Astrocyte (in vitro differentiated cells and primary cell): ENCODE measurements around the gene PPFIA1. TPM values are rescaled to one million over a fixed set of nuclear protein-coding genes. Genes with fewer than 3 reads are reported as not detected.

Source experiments
- DNase-seq: peaks from one replicate; pipeline ENCODE4 v3.0.0-alpha.2; 2010; ENCODE audit warnings: low read depth
- FAIRE-seq: peaks from 2 replicates; lab custom pipeline; 2011; peaks lifted over from hg19 to GRCh38; lab: Jason Lieb, UNC
- H2AFZ ChIP-seq: 2 replicates; pipeline ENCODE4 v1.6.0; 2012; ENCODE audit warnings: low read depth, low read length, inconsistent platforms
- H3K27ac ChIP-seq: 2 replicates; pipeline ENCODE4 v1.5.1; 2011; ENCODE audit warnings: low read depth, low read length, inconsistent platforms
- H3K27me3 ChIP-seq: 2 replicates; pipeline ENCODE4 v1.6.0; 2011; ENCODE audit warnings: low read length, inconsistent platforms; ENCODE audit not compliant: insufficient read depth
- H3K36me3 ChIP-seq: 2 replicates; pipeline ENCODE4 v1.5.1; 2011; ENCODE audit warnings: low read length, inconsistent platforms; ENCODE audit not compliant: insufficient read depth
- H3K4me1 ChIP-seq: 2 replicates; pipeline ENCODE4 v1.5.1; 2011; ENCODE audit warnings: low read length, inconsistent platforms; ENCODE audit not compliant: insufficient read depth
- H3K4me2 ChIP-seq: 2 replicates; pipeline ENCODE4 v1.6.0; 2012; ENCODE audit warnings: low read length, inconsistent platforms
- H3K4me3 ChIP-seq: 2 replicates; pipeline ENCODE4 v1.5.1; 2011; ENCODE audit warnings: low read depth, mild to moderate bottlenecking, low read length, inconsistent platforms; ENCODE audit not compliant: insufficient read depth
- H3K79me2 ChIP-seq: 2 replicates; pipeline ENCODE4 v1.6.0; 2012; ENCODE audit warnings: mild to moderate bottlenecking, low read length, inconsistent platforms; ENCODE audit not compliant: insufficient read depth
- H3K9ac ChIP-seq: 2 replicates; pipeline ENCODE4 v1.6.0; 2012; ENCODE audit warnings: mild to moderate bottlenecking, low read length, inconsistent platforms
- H3K9me3 ChIP-seq: 2 replicates; pipeline ENCODE4 v1.5.1; 2012; ENCODE audit warnings: low read depth, mild to moderate bottlenecking, low read length, inconsistent platforms; ENCODE audit not compliant: insufficient read depth
- H4K20me1 ChIP-seq: 2 replicates; pipeline ENCODE4 v1.6.0; 2012; ENCODE audit warnings: low read length, inconsistent platforms; ENCODE audit not compliant: insufficient read depth
- H3K27ac Mint-ChIP-seq: one replicate; pipeline ENCODE4 v1.8.0; 2021; ENCODE audit warnings: mild to moderate bottlenecking, mixed read lengths; ENCODE audit not compliant: unreplicated experiment
- H3K27me3 Mint-ChIP-seq: one replicate; pipeline ENCODE4 v1.8.0; 2021; ENCODE audit warnings: low read depth, mixed read lengths; ENCODE audit not compliant: unreplicated experiment
- H3K36me3 Mint-ChIP-seq: one replicate; pipeline ENCODE4 v1.8.0; 2021; ENCODE audit warnings: low read depth, mixed read lengths; ENCODE audit not compliant: unreplicated experiment
- H3K4me1 Mint-ChIP-seq: one replicate; pipeline ENCODE4 v1.8.0; 2021; ENCODE audit warnings: low read depth, mixed read lengths; ENCODE audit not compliant: unreplicated experiment
- H3K4me3 Mint-ChIP-seq: one replicate; pipeline ENCODE4 v1.8.0; 2021; ENCODE audit warnings: mild to moderate bottlenecking, moderate library complexity, mixed read lengths; ENCODE audit not compliant: unreplicated experiment
- H3K9me3 Mint-ChIP-seq: one replicate; pipeline ENCODE4 v1.8.0; 2021; ENCODE audit warnings: mild to moderate bottlenecking, mixed read lengths; ENCODE audit not compliant: unreplicated experiment
- EZH2 ChIP-seq: IDR thresholded peaks from 2 replicates; pipeline ENCODE4 v1.6.1; 2012; ENCODE audit warnings: mild to moderate bottlenecking, low read length, inconsistent platforms; ENCODE audit not compliant: insufficient read depth
- total RNA-seq: library from RNA; stranded (reverse); gene quantifications from 2 replicates; pipeline ENCODE4 v1.2.1, GENCODE V29; 2021
- TF ChIP-seq, protein P1 (sequence below): IDR thresholded peaks from 2 replicates; pipeline ENCODE4 v1.5.1; 2011; ENCODE audit warnings: low read depth, mild to moderate bottlenecking, inconsistent platforms, low read length, moderate library complexity; ENCODE audit not compliant: insufficient read depth

The PPFIA1 gene
- total RNA-seq, 1 donor from 2014 or later, result 54.7 TPM

DNA sequence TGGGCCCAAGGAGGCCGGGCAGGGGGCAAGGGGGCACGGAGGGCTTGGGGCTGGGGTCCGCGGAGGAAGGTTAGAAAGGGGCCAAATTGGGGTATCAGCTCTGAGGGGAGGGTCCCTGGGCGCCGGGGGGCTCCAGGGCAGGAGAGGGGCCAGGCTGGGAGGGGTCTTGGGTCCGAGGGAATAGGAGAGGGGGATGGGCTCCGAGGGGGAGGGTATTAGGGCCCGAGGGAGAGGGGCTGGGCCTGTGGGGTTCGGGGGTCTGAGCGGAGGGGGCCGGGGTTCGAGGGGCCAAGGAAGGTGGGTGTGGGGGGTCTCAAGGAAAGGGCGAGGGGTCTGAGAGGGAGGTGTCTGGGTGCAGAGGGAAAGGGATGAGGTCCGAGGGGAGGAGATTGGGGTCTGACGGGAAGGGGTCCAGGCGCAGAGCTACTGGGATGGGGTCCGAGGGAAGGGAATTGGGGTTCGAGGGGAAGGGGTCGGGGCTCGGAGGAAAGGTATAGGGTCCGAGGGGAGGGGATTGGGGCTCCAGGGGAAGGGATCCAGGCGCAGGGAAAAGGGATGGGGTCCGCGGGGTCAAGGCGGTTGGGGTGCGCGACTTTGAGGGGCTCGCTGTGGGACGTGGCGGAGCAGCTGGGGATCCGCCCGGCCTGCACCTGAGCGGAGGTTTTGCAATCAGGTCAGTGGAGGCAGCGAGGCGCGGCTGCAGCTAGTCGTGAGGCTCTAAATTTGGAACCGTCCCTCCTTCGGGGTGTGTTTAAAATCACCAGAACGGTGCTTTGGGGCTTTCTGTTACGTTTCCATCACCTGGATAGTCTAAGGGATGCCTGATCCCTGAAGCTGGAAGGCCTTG, 128.6 kb downstream of the PPFIA1 start:
- Histone ChIP-seq H3K9ac (peak overlapping the region; percentile 90), H4K20me1 (peaks cover 45% of the 10 kb centered on the region), H3K4me3 (peak overlapping the region; percentile 93), H3K36me3 (peaks cover 4% of the 10 kb centered on the region), H3K27me3 (no peaks in the 10 kb centered on the region), H3K79me2 (peaks cover 84% of the 10 kb centered on the region), H2AFZ (no peak overlapping the region), H3K9me3 (no peaks in the 10 kb centered on the region), H3K4me1 (peaks cover 24% of the 10 kb centered on the region), H3K4me2 (peak overlapping the region; percentile 99), H3K27ac (peak overlapping the region; percentile 89)
- no peak for FAIRE-seq
- H3K36me3 Mint-ChIP-seq, result peaks cover 3% of the 10 kb centered on the region
- no peaks in the 10 kb centered on the region for H3K27me3 Mint-ChIP-seq
- H3K4me3 Mint-ChIP-seq, result peak overlapping the region; percentile 86
- H3K4me1 Mint-ChIP-seq, result peaks cover 20% of the 10 kb centered on the region
- TF ChIP-seq, protein P1, sequence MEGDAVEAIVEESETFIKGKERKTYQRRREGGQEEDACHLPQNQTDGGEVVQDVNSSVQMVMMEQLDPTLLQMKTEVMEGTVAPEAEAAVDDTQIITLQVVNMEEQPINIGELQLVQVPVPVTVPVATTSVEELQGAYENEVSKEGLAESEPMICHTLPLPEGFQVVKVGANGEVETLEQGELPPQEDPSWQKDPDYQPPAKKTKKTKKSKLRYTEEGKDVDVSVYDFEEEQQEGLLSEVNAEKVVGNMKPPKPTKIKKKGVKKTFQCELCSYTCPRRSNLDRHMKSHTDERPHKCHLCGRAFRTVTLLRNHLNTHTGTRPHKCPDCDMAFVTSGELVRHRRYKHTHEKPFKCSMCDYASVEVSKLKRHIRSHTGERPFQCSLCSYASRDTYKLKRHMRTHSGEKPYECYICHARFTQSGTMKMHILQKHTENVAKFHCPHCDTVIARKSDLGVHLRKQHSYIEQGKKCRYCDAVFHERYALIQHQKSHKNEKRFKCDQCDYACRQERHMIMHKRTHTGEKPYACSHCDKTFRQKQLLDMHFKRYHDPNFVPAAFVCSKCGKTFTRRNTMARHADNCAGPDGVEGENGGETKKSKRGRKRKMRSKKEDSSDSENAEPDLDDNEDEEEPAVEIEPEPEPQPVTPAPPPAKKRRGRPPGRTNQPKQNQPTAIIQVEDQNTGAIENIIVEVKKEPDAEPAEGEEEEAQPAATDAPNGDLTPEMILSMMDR, result no peak
- no peak for TF ChIP-seq EZH2
- peak overlapping the region; percentile 93 for H3K27ac Mint-ChIP-seq
- H3K9me3 Mint-ChIP-seq, result no peaks in the 10 kb centered on the region
- no peak for DNase-seq

- no peaks in the 10 kb centered on the region for H3K27me3 ChIP-seq
- H3K27ac ChIP-seq, result peak overlapping the region; percentile 89
- Mint-ChIP-seq H3K4me3 (peak overlapping the region; percentile 86), H3K36me3 (peaks cover 3% of the 10 kb centered on the region), H3K27ac (peak overlapping the region; percentile 93), H3K27me3 (no peaks in the 10 kb centered on the region), H3K9me3 (no peaks in the 10 kb centered on the region), H3K4me1 (peaks cover 22% of the 10 kb centered on the region)
- TF ChIP-seq, protein P1, result no peak
- DNase-seq (peak; percentile 93), FAIRE-seq (no peak)
- H3K4me3 ChIP-seq, result peak overlapping the region; percentile 93
- H3K4me2 ChIP-seq, result peak overlapping the region; percentile 99
- peaks cover 87% of the 10 kb centered on the region for H3K79me2 ChIP-seq
- H3K9ac ChIP-seq, result peak overlapping the region; percentile 90
- peaks cover 24% of the 10 kb centered on the region for H3K4me1 ChIP-seq
- H3K9me3 ChIP-seq, result no peaks in the 10 kb centered on the region
- H2AFZ ChIP-seq, result no peak overlapping the region
- peaks cover 4% of the 10 kb centered on the region for H3K36me3 ChIP-seq
- peaks cover 52% of the 10 kb centered on the region for H4K20me1 ChIP-seq
Measured at GRCh38 chr11:70399681-70400112, 129.2 kb downstream of the PPFIA1 start.

GRCh38 chr11:70400643-70401042, 130.2 kb downstream of the PPFIA1 start:
- H3K36me3 Mint-ChIP-seq, result peaks cover 3% of the 10 kb centered on the region
- H2AFZ ChIP-seq, result no peak overlapping the region
- H3K27ac Mint-ChIP-seq, result no peak overlapping the region
- H3K4me3 Mint-ChIP-seq, result peak overlapping the region; percentile 86
- H3K9ac ChIP-seq, result peak overlapping the region; percentile 90
- no peak overlapping the region for H3K4me3 ChIP-seq
- peaks cover 96% of the 10 kb centered on the region for H3K79me2 ChIP-seq
- H3K27me3 ChIP-seq, result no peaks in the 10 kb centered on the region
- H3K9me3 Mint-ChIP-seq, result no peaks in the 10 kb centered on the region
- peak overlapping the region; percentile 89 for H3K27ac ChIP-seq
- no peak for DNase-seq
- peaks cover 61% of the 10 kb centered on the region for H4K20me1 ChIP-seq
- peaks cover 24% of the 10 kb centered on the region for H3K4me1 ChIP-seq
- peak overlapping the region; percentile 99 for H3K4me2 ChIP-seq
- no peaks in the 10 kb centered on the region for H3K27me3 Mint-ChIP-seq
- no peak for TF ChIP-seq EZH2
- TF ChIP-seq, protein P1, result no peak
- no peak for FAIRE-seq
- H3K36me3 ChIP-seq, result peaks cover 4% of the 10 kb centered on the region
- H3K4me1 Mint-ChIP-seq, result peaks cover 26% of the 10 kb centered on the region
- no peaks in the 10 kb centered on the region for H3K9me3 ChIP-seq
